H54 (cell line): ENCODE measurements around the gene ACTG2.

Experiments
- DNase-seq: peaks from one replicate; pipeline ENCODE4 v3.0.0; 2011; ENCODE audit warnings: low spot score, mixed read lengths; ENCODE audit not compliant: insufficient read length
- FAIRE-seq: peaks from 3 replicates; lab custom pipeline; 2011; peaks lifted over from hg19 to GRCh38; lab: Jason Lieb, UNC
- POLR2A ChIP-seq: IDR thresholded peaks from 2 replicates; pipeline ENCODE4 v1.6.1; 2011; ENCODE audit warnings: low read depth, mild to moderate bottlenecking, low read length

The ACTG2 gene

GRCh38 chr2:73913414-73914054 is 20.7 kb downstream of the ACTG2 start:
- no peak for TF ChIP-seq POLR2A
- DNase-seq (no peak), FAIRE-seq (no peak)

GRCh38 chr2:73914667-73915066 is 21.9 kb downstream of the ACTG2 start:
- FAIRE-seq = no peak
- no peak for DNase-seq
- no peak for TF ChIP-seq POLR2A

- no peak for TF ChIP-seq POLR2A
- DNase-seq (no peak), FAIRE-seq (no peak)
Measured at GRCh38 chr2:73915437-73915993, 22.7 kb downstream of the ACTG2 start.

GRCh38 chr2:73916666-73917065 is 23.9 kb downstream of the ACTG2 start:
- DNase-seq = no peak
- FAIRE-seq = no peak

GRCh38 chr2:73917296-73917695 is 24.5 kb downstream of the ACTG2 start:
- no peak for FAIRE-seq
- TF ChIP-seq POLR2A = no peak
- DNase-seq = no peak

More at GRCh38 chr2:73916666-73917065, 23.9 kb downstream of the ACTG2 start:
- no peak for TF ChIP-seq POLR2A

GRCh38 chr2:73917696-73918207 is 24.9 kb downstream of the ACTG2 start:
- no peak for TF ChIP-seq POLR2A
- FAIRE-seq = no peak
- no peak for DNase-seq

GRCh38 chr2:73918856-73919255 is 26.0 kb downstream of the ACTG2 start:
- TF ChIP-seq POLR2A = no peak
- no peak for DNase-seq
- FAIRE-seq = no peak

GRCh38 chr2:73919596-73920228 is 26.9 kb downstream of the ACTG2 start:
- DNase-seq = no peak
- no peak for TF ChIP-seq POLR2A
- FAIRE-seq = no peak

GRCh38 chr2:73920577-73921545 is 28.1 kb downstream of the ACTG2 start:
- DNase-seq (peak; percentile 31), FAIRE-seq (no peak)

GRCh38 chr2:73921581-73921980 is 28.8 kb downstream of the ACTG2 start:
- no peak for DNase-seq
- no peak for TF ChIP-seq POLR2A
- no peak for FAIRE-seq

More at GRCh38 chr2:73920577-73921545, 28.1 kb downstream of the ACTG2 start:
- no peak for TF ChIP-seq POLR2A

- DNase-seq (no peak), FAIRE-seq (no peak)
- no peak for TF ChIP-seq POLR2A
Measured at GRCh38 chr2:73922681-73923080, 29.9 kb downstream of the ACTG2 start.

GRCh38 chr2:73925033-73925704 is 32.4 kb downstream of the ACTG2 start:
- no peak for TF ChIP-seq POLR2A
- DNase-seq (no peak), FAIRE-seq (no peak)
